Fibroblast of villous mesenchyme (primary cell): Measurements from ENCODE around the gene KCTD20. TPM values are rescaled to one million over a fixed set of nuclear protein-coding genes. Genes with fewer than 3 reads are reported as not detected.

ENCODE experiments used
- DNase-seq: peaks from one replicate; pipeline ENCODE4 v3.0.0-alpha.2; 2010; ENCODE audit warnings: low read depth
- H3K4me3 ChIP-seq: 2 replicates; pipeline ENCODE4 v1.5.1; 2011; ENCODE audit warnings: low read depth, mild to moderate bottlenecking, low read length
- total RNA-seq: library from RNA; depleted of rRNA; stranded (reverse); fragments of >200 nt; gene quantifications from 2 replicates; pipeline ENCODE4 v1.2.3, GENCODE V29; 2012
- TF ChIP-seq, protein P1 (sequence below): IDR thresholded peaks from 2 replicates; pipeline ENCODE4 v1.5.1; 2012; ENCODE audit warnings: low read depth, mild to moderate bottlenecking, low read length; ENCODE audit not compliant: insufficient read depth

KCTD20 gene
- total RNA-seq, 1 donor = 143 TPM

DNA sequence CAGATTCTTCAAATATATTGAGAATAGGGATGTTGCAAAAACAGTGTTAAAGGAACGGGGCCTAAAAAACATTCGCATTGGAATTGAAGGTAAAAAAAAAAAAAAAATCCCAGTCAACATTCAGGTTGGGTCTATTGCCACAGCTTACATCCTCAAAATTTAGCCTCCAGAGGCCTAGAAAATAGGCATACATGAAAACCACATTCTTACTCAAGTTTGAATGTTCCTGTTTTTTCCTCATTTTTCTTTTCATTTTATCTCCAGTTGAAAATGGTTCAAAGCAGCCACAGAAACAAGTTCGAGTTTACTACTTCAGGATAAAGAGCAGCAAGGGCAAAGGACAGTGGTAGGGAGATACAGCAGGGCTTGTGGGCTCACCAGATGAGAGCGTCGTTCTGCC is 41.9 kb downstream of the KCTD20 start:
- no peak overlapping the region for H3K4me3 ChIP-seq
- DNase-seq = no peak
- TF ChIP-seq, protein P1, sequence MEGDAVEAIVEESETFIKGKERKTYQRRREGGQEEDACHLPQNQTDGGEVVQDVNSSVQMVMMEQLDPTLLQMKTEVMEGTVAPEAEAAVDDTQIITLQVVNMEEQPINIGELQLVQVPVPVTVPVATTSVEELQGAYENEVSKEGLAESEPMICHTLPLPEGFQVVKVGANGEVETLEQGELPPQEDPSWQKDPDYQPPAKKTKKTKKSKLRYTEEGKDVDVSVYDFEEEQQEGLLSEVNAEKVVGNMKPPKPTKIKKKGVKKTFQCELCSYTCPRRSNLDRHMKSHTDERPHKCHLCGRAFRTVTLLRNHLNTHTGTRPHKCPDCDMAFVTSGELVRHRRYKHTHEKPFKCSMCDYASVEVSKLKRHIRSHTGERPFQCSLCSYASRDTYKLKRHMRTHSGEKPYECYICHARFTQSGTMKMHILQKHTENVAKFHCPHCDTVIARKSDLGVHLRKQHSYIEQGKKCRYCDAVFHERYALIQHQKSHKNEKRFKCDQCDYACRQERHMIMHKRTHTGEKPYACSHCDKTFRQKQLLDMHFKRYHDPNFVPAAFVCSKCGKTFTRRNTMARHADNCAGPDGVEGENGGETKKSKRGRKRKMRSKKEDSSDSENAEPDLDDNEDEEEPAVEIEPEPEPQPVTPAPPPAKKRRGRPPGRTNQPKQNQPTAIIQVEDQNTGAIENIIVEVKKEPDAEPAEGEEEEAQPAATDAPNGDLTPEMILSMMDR = no peak

DNA sequence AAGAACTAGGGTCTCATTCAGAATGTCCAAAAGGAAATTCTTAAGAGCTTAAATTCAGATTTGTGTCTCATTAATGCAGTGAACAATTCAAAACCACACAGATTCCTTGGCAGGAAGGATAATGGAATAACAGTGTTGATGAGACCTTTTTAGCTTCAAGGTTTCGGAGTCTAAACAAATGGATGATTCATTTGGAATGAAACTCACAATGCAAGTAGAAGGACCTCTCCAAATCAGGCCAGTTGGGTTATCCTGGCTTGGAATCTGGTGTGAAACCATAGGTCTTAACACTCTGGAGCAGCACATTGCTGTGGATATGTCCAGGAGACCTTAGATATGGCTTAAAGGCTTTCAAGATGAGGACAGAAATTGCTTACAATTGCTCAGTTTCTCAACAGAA is 44.9 kb downstream of the KCTD20 start:
- no peak overlapping the region for H3K4me3 ChIP-seq
- DNase-seq = no peak
- TF ChIP-seq, protein P1 = no peak

DNA sequence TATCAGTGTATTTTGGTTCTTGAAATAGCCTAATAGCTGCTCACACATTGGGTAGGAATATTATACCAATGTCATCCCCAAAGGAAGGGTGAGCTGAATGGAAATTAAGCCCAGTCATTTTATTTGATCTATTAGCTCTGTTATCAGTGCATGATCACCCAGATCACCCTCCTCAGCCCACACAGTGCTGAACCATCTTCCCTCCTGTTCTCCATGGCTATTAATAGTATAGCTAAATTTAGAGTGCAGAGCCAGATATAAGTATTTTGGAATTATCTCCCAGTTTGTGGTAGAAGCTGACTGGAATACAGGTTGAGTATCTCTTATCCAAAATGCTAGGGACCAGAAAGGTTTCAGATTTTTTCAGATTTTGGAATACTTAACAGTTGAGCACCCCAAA is 45.4 kb downstream of the KCTD20 start:
- no peak for DNase-seq
- TF ChIP-seq, protein P1 = no peak

DNA sequence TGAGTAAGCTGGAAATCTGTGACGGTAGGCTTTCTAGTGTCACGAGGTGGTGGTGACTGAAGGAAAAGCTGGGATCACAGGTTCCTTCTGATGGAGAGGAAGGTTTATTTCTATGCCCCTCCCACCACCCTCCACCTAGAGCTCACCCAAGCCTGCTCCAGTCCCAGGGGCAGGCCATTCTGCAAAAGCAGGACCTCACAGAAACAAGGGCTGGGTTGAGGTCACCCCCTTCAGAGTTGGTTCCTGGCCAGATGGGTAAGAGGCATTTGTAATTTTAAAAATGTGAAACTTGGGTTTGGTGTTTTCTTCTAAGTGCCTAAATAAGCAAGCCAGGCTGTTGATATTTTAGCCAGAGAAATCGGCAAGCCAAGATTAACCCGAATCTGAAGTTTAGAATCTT is 46.6 kb downstream of the KCTD20 start:
- no peak for DNase-seq
- no peak overlapping the region for H3K4me3 ChIP-seq
- TF ChIP-seq, protein P1 = no peak

More for the DNA sequence above, 45.4 kb downstream of the KCTD20 start:
- H3K4me3 ChIP-seq = no peak overlapping the region

DNA sequence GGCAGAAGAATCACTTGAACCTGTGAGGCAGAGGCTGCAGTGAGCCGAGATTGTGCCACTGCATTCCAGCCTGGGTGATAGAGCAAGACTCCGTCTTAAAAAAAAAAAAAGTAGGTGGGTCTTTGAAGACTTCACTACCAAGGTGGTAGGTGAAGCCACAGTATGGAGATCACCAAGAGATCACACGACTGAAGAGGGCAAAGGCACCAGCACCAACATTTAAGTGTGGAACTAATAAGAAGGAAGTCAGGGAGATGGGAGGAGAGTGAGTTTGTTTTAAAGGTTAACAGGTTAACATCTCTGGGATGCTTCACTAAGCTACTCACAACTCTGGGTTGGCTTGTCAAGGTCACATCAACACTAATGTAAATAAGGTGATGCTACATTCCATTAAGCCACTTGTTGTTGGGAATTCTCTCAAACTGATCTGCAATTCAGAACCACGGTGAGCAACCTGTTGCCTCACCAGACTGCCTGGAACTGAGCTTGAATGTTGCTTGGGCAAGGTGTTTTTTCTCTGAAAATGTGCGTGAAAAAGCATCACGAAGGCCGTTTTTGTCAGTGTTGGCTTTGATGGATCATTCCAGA is 48.7 kb downstream of the KCTD20 start:
- TF ChIP-seq, protein P1 = no peak
- no peak for DNase-seq
- H3K4me3 ChIP-seq = no peak overlapping the region

DNA sequence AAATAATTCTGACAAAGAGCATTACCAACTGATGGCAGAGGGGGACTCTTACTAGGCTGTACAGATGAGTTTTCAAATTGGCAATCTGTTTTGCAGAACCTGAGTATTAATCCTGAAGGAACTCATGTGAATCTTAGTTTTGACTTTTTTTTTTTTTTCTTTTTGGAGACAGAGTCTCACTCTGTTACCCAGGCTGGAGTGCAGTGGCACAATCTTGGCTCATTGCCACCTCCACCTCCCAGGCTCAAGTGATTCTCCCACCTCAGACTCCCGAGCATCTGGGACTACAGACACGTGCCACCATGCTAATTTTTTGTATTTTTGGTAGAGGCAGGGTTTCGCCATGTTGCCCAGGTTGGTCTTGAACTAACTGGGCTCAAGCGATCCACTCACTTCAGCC is 49.3 kb downstream of the KCTD20 start:
- no peak overlapping the region for H3K4me3 ChIP-seq
- TF ChIP-seq, protein P1 = no peak
- DNase-seq = no peak

DNA sequence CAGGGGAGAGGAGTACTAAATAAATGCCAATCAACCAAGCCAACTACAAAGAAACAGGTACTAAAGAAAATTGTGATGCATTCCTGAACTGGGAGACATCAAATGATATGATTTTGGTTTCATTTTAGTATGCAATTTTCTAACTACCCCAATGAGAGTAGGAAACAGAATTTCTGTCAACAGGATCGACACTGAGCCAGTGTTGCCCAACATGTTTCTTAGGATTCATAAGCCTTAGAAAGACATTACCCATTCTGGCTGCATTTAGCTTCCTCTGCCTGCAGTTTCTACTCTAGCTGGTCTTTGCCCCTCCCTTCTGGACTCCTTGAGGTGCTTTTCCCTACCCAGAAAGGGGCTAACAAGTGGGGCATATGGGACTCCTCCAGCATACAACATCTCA is 49.8 kb downstream of the KCTD20 start:
- no peak for DNase-seq
- no peak overlapping the region for H3K4me3 ChIP-seq
- TF ChIP-seq, protein P1 = no peak
